B cell (primary cell): Measurements from ENCODE around the gene FAM8A1. TPM values are rescaled to one million over a fixed set of nuclear protein-coding genes. Genes with fewer than 3 reads are reported as not detected.

Experiments
- ATAC-seq: fragments of 200-7000 bp; cut with Tn5 transposase; one replicate; pipeline ENCODE4 v1.10.0; 2021; ENCODE audit warnings: low read depth, mild to moderate bottlenecking, moderate number of reproducible peaks, moderate library complexity
- CTCF ChIA-PET: fragments of 350-600 bp; sonication (Branson Sonifier 250); formaldehyde crosslinking; loops from one replicate; lab custom pipeline; 2021; ENCODE audit warnings: antibody characterized with exemption, inconsistent platforms; lab: Charles Lee
- POLR2A ChIA-PET: fragments of 350-600 bp; sonication (Branson Sonifier 250); formaldehyde crosslinking; loops from one replicate; lab custom pipeline; 2021; ENCODE audit warnings: antibody characterized with exemption; lab: Charles Lee
- DNase-seq: peaks from one replicate; pipeline ENCODE4 v3.0.0; 2013
- H2AFZ ChIP-seq: 2 replicates; pipeline ENCODE4 v1.6.1; 2012; ENCODE audit warnings: mild to moderate bottlenecking, low read depth, low read length; ENCODE audit not compliant: insufficient read depth, poor library complexity, severe bottlenecking
- H3K27ac ChIP-seq, 2 donors: 1 replicate in 1 of 2; 2 replicates in 1 of 2; pipeline ENCODE4 v1.5.1; 2012 to 2013; ENCODE audit warnings: low read length in 2 of 2, mild to moderate bottlenecking in 2 of 2, moderate library complexity in 1 of 2
- H3K27me3 ChIP-seq, 4 experiments: fragments of 200-600 bp in 1 of 4; sonication (generic) in 1 of 4; replicated peaks in 1 of 4; 1 replicate in 2 of 4; 2 replicates in 2 of 4; pipeline versions ENCODE4 v1.6.1 to v1.7.0; 2013 to 2016; ENCODE audit warnings: low read length in 3 of 4, mild to moderate bottlenecking in 2 of 4, mixed read lengths in 1 of 4, moderate library complexity in 1 of 4; ENCODE audit not compliant: insufficient read depth in 4 of 4, control insufficient read depth in 3 of 4; ENCODE audit errors: control extremely low read depth in 1 of 4
- H3K36me3 ChIP-seq, 2 experiments: replicated peaks in 1 of 2; 1 replicate in 1 of 2; 2 replicates in 1 of 2; pipeline versions ENCODE4 v1.6.1 to v1.7.1; 2013; ENCODE audit warnings: low read length in 1 of 2; ENCODE audit not compliant: insufficient read depth in 2 of 2, control insufficient read depth in 1 of 2; ENCODE audit errors: control extremely low read depth in 1 of 2, extremely low read depth in 1 of 2
- H3K4me1 ChIP-seq, 2 donors: fragments of 200-600 bp in 1 of 2; sonication (generic) in 1 of 2; 1 replicate in 1 of 2; 2 replicates in 1 of 2; pipeline versions ENCODE4 v1.5.1 to v1.6.1; 2013 to 2017; ENCODE audit warnings: low read length in 2 of 2; ENCODE audit not compliant: control insufficient read depth in 2 of 2, insufficient read depth in 2 of 2
- H3K4me2 ChIP-seq: replicated peaks from 2 replicates; pipeline ENCODE3; 2012; ENCODE audit warnings: mild to moderate bottlenecking, low read depth, low read length; ENCODE audit not compliant: poor library complexity, severe bottlenecking
- H3K4me3 ChIP-seq, 5 experiments: fragments of 200-600 bp in 1 of 5; sonication (generic) in 1 of 5; 1 replicate in 3 of 5; 2 replicates in 2 of 5; pipeline versions ENCODE4 v1.5.1 to v1.7.0; 2011 to 2016; ENCODE audit warnings: low read length in 4 of 5, mild to moderate bottlenecking in 4 of 5, low read depth in 2 of 5, control low read depth in 1 of 5, moderate library complexity in 1 of 5; ENCODE audit not compliant: insufficient read depth in 1 of 5; ENCODE audit errors: control extremely low read depth in 1 of 5, extremely low read depth in 1 of 5
- H3K79me2 ChIP-seq: fragments of 200-600 bp; sonication (generic); one replicate; pipeline ENCODE4 v1.6.0; 2016; ENCODE audit warnings: low read length; ENCODE audit not compliant: control insufficient read depth, insufficient read depth
- H3K9ac ChIP-seq: fragments of 200-600 bp; sonication (generic); 2 replicates; pipeline ENCODE4 v1.6.1; 2017; ENCODE audit warnings: mild to moderate bottlenecking, low read length, moderate library complexity
- H3K9me3 ChIP-seq, 3 donors: one replicate each; pipeline versions ENCODE4 v1.6.1 to v1.7.1; 2013; ENCODE audit warnings: low read length in 2 of 3; ENCODE audit not compliant: control insufficient read depth in 2 of 3, insufficient read depth in 1 of 3; ENCODE audit errors: control extremely low read depth in 1 of 3
- H4K20me1 ChIP-seq: 2 replicates; pipeline ENCODE4 v1.6.0; 2012; ENCODE audit warnings: mild to moderate bottlenecking, low read length; ENCODE audit not compliant: insufficient read depth, control insufficient read depth, poor library complexity, severe bottlenecking
- H3K27ac Mint-ChIP-seq: one replicate; pipeline ENCODE4 v1.8.0; 2021; ENCODE audit warnings: mixed read lengths
- H3K27me3 Mint-ChIP-seq: one replicate; pipeline ENCODE4 v1.8.0; 2021; ENCODE audit warnings: mixed read lengths
- H3K4me1 Mint-ChIP-seq: one replicate; pipeline ENCODE4 v1.8.0; 2021; ENCODE audit warnings: mixed read lengths
- H3K4me3 Mint-ChIP-seq: one replicate; pipeline ENCODE4 v1.8.0; 2021; ENCODE audit warnings: mixed read lengths
- H3K9me3 Mint-ChIP-seq: one replicate; pipeline ENCODE4 v1.8.0; 2022; ENCODE audit warnings: mixed read lengths; ENCODE audit not compliant: insufficient read depth
- CTCF ChIP-seq: fragments of 200-600 bp; IDR thresholded peaks from one replicate; pipeline ENCODE4 v1.8.0; 2022; ENCODE audit warnings: antibody characterized with exemption, mild to moderate bottlenecking
- EZH2 ChIP-seq: IDR thresholded peaks from 2 replicates; pipeline ENCODE4 v1.6.1; 2012; ENCODE audit warnings: borderline replicate concordance, low read depth, mild to moderate bottlenecking, moderate library complexity, low read length; ENCODE audit not compliant: insufficient read depth, poor library complexity, severe bottlenecking
- WGBS: methylation state at CpG from one replicate; pipeline ENCODE4 v1.1.5; 2013; ENCODE audit warnings: missing lambda C conversion rate; ENCODE audit not compliant: insufficient coverage; 5-methylcytosine and 5-hydroxymethylcytosine counted together
- intact Hi-C: fragments of 100-400 bp; cut with micrococcal nuclease; formaldehyde crosslinking; loops from one replicate; pipeline ENCODE4 v1.10.0; 2022
- polyA plus RNA-seq: library from polyadenylated mRNA; depleted of rRNA; stranded (reverse); fragments of >200 nt; gene quantifications from 2 replicates; pipeline ENCODE4 v1.2.3, GENCODE V29; 2012
- total RNA-seq, 2 donors: library from RNA; stranded (reverse); fragments of 120-200 nt in 1 of 2; gene quantifications; 1 replicate in 1 of 2; 2 replicates in 1 of 2; pipeline versions ENCODE4 v1.2.3 to v1.2.4, GENCODE V29; 2013 to 2022

Gene FAM8A1
- total and polyA plus RNA-seq, 2 donors (not counting 1 experiment from before 2014, with no cell fraction given) = 4.6 to 7.0 TPM

- H2AFZ ChIP-seq = no peak overlapping the region
- ChIA-PET POLR2A (no interaction called here), CTCF (interaction anchor here (0.6 to 1.2 kb wide), 3 partner anchors 10 to 72 kb away, joined by 3 to 4 read pairs (median 3); partner anchors contain the start of gene NUP153)
- no peak overlapping the region for H3K27ac Mint-ChIP-seq
- no peaks in the 10 kb centered on the region for H4K20me1 ChIP-seq
- peaks cover 16% of the 10 kb centered on the region for H3K79me2 ChIP-seq
- H3K4me1 Mint-ChIP-seq = peaks cover 21% of the 10 kb centered on the region
- 100% methylated on average over 3 of the region's 4 CpGs for WGBS
- no peaks in the 10 kb centered on the region for H3K4me1 ChIP-seq
- ATAC-seq (no peak), DNase-seq (no peak)
- intact Hi-C loops = loop anchor here (5.0 kb wide), 1 partner anchor 42 kb away; no protein-coding TSS in a partner anchor
- H3K36me3 ChIP-seq = peaks cover 14 to 57% of the 10 kb centered on the region in 2 experiments
- H3K9me3 ChIP-seq = no peaks in the 10 kb centered on the region
- H3K27ac ChIP-seq = no peak overlapping the region
- H3K27me3 Mint-ChIP-seq = no peaks in the 10 kb centered on the region
- no peak overlapping the region for H3K4me3 Mint-ChIP-seq
- no peak for TF ChIP-seq EZH2
- TF ChIP-seq CTCF = no peak
- H3K4me3 ChIP-seq = no peak overlapping the region
- no peak overlapping the region for H3K4me2 ChIP-seq
- H3K27me3 ChIP-seq = no peaks in the 10 kb centered on the region
- no peak overlapping the region for H3K9ac ChIP-seq
- no peaks in the 10 kb centered on the region for H3K9me3 Mint-ChIP-seq
Measured at GRCh38 chr6:17635568-17635967, 35.5 kb downstream of the FAM8A1 start.

- H3K36me3 ChIP-seq = peaks cover 17 to 62% of the 10 kb centered on the region in 2 experiments
- no peak for ATAC-seq
- Mint-ChIP-seq H3K4me3 (no peak overlapping the region), H3K4me1 (peaks cover 12% of the 10 kb centered on the region), H3K9me3 (no peaks in the 10 kb centered on the region), H3K27ac (no peak overlapping the region), H3K27me3 (no peaks in the 10 kb centered on the region)
- H3K79me2 ChIP-seq = peaks cover 17% of the 10 kb centered on the region
- H4K20me1 ChIP-seq = no peaks in the 10 kb centered on the region
- no peak overlapping the region for H3K4me3 ChIP-seq
- CTCF ChIA-PET = no interaction called here
- H2AFZ ChIP-seq = no peak overlapping the region
- no peak overlapping the region for H3K4me2 ChIP-seq
- whole genome bisulfite sequencing = no CpG with 5 or more reads among the region's 2 CpGs
- H3K9me3 ChIP-seq = no peaks in the 10 kb centered on the region
- POLR2A ChIA-PET = no interaction called here
- H3K27ac ChIP-seq = no peak overlapping the region
- H3K27me3 ChIP-seq = no peaks in the 10 kb centered on the region
- TF ChIP-seq CTCF (no peak), EZH2 (no peak)
- H3K9ac ChIP-seq = no peak overlapping the region
- no peak for DNase-seq
- intact Hi-C loops = loop anchor here (5.0 kb wide), 1 partner anchor 39 kb away; no protein-coding TSS in a partner anchor
- no peaks in the 10 kb centered on the region for H3K4me1 ChIP-seq
Measured at GRCh38 chr6:17638212-17638715, 38.2 kb downstream of the FAM8A1 start.
